ENCODE data around the gene CP.

DNA sequence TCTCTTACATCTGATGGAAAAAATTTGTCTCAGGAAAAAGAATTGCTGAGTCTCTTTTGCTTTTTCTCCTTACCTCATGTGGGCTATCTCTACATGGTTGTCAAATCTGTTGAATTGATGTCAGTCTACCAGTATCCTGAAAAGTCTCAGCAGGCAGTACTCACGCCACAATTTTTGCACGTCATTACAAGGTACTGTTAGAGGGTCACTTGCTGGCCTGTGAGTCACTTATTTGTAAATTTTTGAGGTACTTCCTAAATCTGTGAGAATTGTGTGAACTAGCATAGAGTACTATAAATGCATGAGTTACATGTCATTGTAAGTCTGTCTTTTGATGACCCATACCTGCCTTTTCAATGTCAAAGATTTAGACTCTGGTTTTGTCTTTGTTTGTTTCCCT is 76.3 kb downstream of the CP start:
- TF ChIP-seq EZH2 (IDR thresholded peaks at IDR 0.05; ENCODE audit: low read length), result no peak
- TF ChIP-seq, protein P1, sequence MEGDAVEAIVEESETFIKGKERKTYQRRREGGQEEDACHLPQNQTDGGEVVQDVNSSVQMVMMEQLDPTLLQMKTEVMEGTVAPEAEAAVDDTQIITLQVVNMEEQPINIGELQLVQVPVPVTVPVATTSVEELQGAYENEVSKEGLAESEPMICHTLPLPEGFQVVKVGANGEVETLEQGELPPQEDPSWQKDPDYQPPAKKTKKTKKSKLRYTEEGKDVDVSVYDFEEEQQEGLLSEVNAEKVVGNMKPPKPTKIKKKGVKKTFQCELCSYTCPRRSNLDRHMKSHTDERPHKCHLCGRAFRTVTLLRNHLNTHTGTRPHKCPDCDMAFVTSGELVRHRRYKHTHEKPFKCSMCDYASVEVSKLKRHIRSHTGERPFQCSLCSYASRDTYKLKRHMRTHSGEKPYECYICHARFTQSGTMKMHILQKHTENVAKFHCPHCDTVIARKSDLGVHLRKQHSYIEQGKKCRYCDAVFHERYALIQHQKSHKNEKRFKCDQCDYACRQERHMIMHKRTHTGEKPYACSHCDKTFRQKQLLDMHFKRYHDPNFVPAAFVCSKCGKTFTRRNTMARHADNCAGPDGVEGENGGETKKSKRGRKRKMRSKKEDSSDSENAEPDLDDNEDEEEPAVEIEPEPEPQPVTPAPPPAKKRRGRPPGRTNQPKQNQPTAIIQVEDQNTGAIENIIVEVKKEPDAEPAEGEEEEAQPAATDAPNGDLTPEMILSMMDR (optimal IDR thresholded peaks at IDR 0.05 in 1 of 3, IDR thresholded peaks at IDR 0.05 in 1 of 3, conservative IDR thresholded peaks at IDR 0.05 in 1 of 3; ENCODE audit: extremely low read depth in 1 of 3, insufficient read depth in 2 of 3, low read length in 3 of 3), result no peak

Data from keratinocyte (primary cell).